PFSK-1 (cell line): ENCODE measurements around the gene LBHD1.

Experiments used
- FOXP2 ChIP-seq: optimal IDR thresholded peaks from 2 replicates; pipeline ENCODE3; 2011; ENCODE audit warnings: borderline replicate concordance, control low read depth, inconsistent platforms; ENCODE audit not compliant: insufficient read depth; ENCODE audit errors: extremely low read length, extremely low read depth
- POLR2AphosphoS5 ChIP-seq: IDR thresholded peaks from 2 replicates; pipeline ENCODE4 v1.6.1; 2012; ENCODE audit warnings: low read depth, mild to moderate bottlenecking, control low read depth, low read length, moderate library complexity
- REST ChIP-seq, 2 experiments: IDR thresholded peaks; 2 replicates each; pipeline versions ENCODE4 v1.6.1 to v1.8.0; 2011 to 2012; ENCODE audit warnings: low read depth in 2 of 2, low read length in 2 of 2, control low read depth in 1 of 2, inconsistent platforms in 1 of 2, mild to moderate bottlenecking in 1 of 2, moderate library complexity in 1 of 2; ENCODE audit not compliant: insufficient read depth in 1 of 2
- SIN3A ChIP-seq: IDR thresholded peaks from 2 replicates; pipeline ENCODE4 v1.6.1; 2012; ENCODE audit warnings: mild to moderate bottlenecking, low read length, moderate library complexity, borderline replicate concordance; ENCODE audit not compliant: insufficient read depth
- TAF1 ChIP-seq: IDR thresholded peaks from 2 replicates; pipeline ENCODE4 v1.6.1; 2012; ENCODE audit warnings: low read length, control low read depth, borderline replicate concordance; ENCODE audit not compliant: insufficient read depth

Gene LBHD1

GRCh38 chr11:62706850-62707247, 34.8 kb upstream of the LBHD1 start:
- TF ChIP-seq FOXP2 (no peak), TAF1 (no peak), REST (IDR thresholded peaks at IDR 0.05; ENCODE audit: insufficient read depth in 1 of 2, low read depth in 2 of 2, low read length in 2 of 2) (no peak), SIN3A (no peak), POLR2AphosphoS5 (no peak)

- TF ChIP-seq FOXP2 (peak; percentile 36), SIN3A (peak; percentile 69; the same call in 1 of the 2 replicates), REST (IDR thresholded peaks at IDR 0.05; ENCODE audit: insufficient read depth in 1 of 2, low read depth in 2 of 2, low read length in 2 of 2) (no peak), POLR2AphosphoS5 (peak; percentile 87; the same call in 1 of the 2 replicates), TAF1 (no peak)
Observed at GRCh38 chr11:62705880-62706849, 34.1 kb upstream of the LBHD1 start.

- no peak for TF ChIP-seq SIN3A
- TF ChIP-seq TAF1, result no peak
- TF ChIP-seq POLR2AphosphoS5, result no peak
- TF ChIP-seq REST (IDR thresholded peaks at IDR 0.05; ENCODE audit: insufficient read depth in 1 of 2, low read depth in 2 of 2, low read length in 2 of 2), result no peak
- TF ChIP-seq FOXP2, result no peak
Observed at GRCh38 chr11:62705413-62705812, 33.3 kb upstream of the LBHD1 start.

GRCh38 chr11:62702246-62702645, 30.2 kb upstream of the LBHD1 start:
- TF ChIP-seq REST (IDR thresholded peaks at IDR 0.05; ENCODE audit: insufficient read depth in 1 of 2, low read depth in 2 of 2, low read length in 2 of 2), result no peak
- TF ChIP-seq FOXP2, result no peak
- no peak for TF ChIP-seq TAF1
- no peak for TF ChIP-seq POLR2AphosphoS5
- no peak for TF ChIP-seq SIN3A
